H9 (cell line): ENCODE measurements around the gene STARD3. TPM values are rescaled to one million over a fixed set of nuclear protein-coding genes. Genes with fewer than 3 reads are reported as not detected.

Experiments used
- DNase-seq: peaks from one replicate; pipeline ENCODE4 v3.0.0-alpha.2; 2017
- H2AFZ ChIP-seq: one replicate; pipeline ENCODE4 v1.6.1; 2013; ENCODE audit warnings: mild to moderate bottlenecking, low read length, control low read depth, moderate library complexity
- H2AK5ac ChIP-seq: 2 replicates; pipeline ENCODE4 v1.6.1; 2013; ENCODE audit warnings: low read length, control low read depth, mixed read lengths; ENCODE audit not compliant: insufficient read length
- H2BK120ac ChIP-seq: one replicate; pipeline ENCODE4 v1.6.1; 2013; ENCODE audit warnings: low read depth, mild to moderate bottlenecking, low read length, control low read depth, inconsistent platforms; ENCODE audit not compliant: poor library complexity, severe bottlenecking
- H2BK12ac ChIP-seq: 2 replicates; pipeline ENCODE4 v1.6.1; 2013; ENCODE audit warnings: low read length, control low read depth, mixed read lengths, low read depth; ENCODE audit not compliant: insufficient read length
- H2BK15ac ChIP-seq: 2 replicates; pipeline ENCODE4 v1.6.1; 2013; ENCODE audit warnings: low read depth, low read length, control low read depth
- H2BK20ac ChIP-seq: one replicate; pipeline ENCODE4 v1.6.1; 2013; ENCODE audit warnings: low read depth, mild to moderate bottlenecking, low read length, control low read depth, inconsistent platforms; ENCODE audit not compliant: poor library complexity, severe bottlenecking
- H2BK5ac ChIP-seq: 2 replicates; pipeline ENCODE4 v1.6.1; 2013; ENCODE audit warnings: low read length, control low read depth, mixed read lengths; ENCODE audit not compliant: insufficient read length
- H3K14ac ChIP-seq: 2 replicates; pipeline ENCODE4 v1.6.1; 2013; ENCODE audit warnings: low read length, control low read depth; ENCODE audit not compliant: insufficient read depth
- H3K18ac ChIP-seq: 2 replicates; pipeline ENCODE4 v1.6.1; 2013; ENCODE audit warnings: low read depth, mild to moderate bottlenecking, mixed read lengths, low read length, control low read depth; ENCODE audit not compliant: insufficient read length
- H3K23ac ChIP-seq: 2 replicates; pipeline ENCODE4 v1.6.1; 2013; ENCODE audit warnings: low read length, control low read depth, mixed read lengths, low read depth; ENCODE audit not compliant: insufficient read length
- H3K23me2 ChIP-seq: 2 replicates; pipeline ENCODE4 v1.6.1; 2013; ENCODE audit warnings: low read depth, mild to moderate bottlenecking, mixed read lengths, low read length, control low read depth; ENCODE audit not compliant: insufficient read length, poor library complexity, severe bottlenecking
- H3K27ac ChIP-seq: 2 replicates; pipeline ENCODE4 v1.5.1; 2013; ENCODE audit warnings: low read length, control low read depth, mixed read lengths, low read depth; ENCODE audit not compliant: insufficient read length
- H3K27me3 ChIP-seq: 2 replicates; pipeline ENCODE4 v1.6.1; 2013; ENCODE audit warnings: low read length, control low read depth, inconsistent platforms; ENCODE audit not compliant: insufficient read depth
- H3K4ac ChIP-seq: 2 replicates; pipeline ENCODE4 v1.6.1; 2013; ENCODE audit warnings: low read depth, mild to moderate bottlenecking, control low read depth, inconsistent platforms, low read length, moderate library complexity
- H3K4me1 ChIP-seq: 2 replicates; pipeline ENCODE4 v1.6.1; 2013; ENCODE audit warnings: low read length, control low read depth, inconsistent platforms; ENCODE audit not compliant: insufficient read depth
- H3K4me2 ChIP-seq: 2 replicates; pipeline ENCODE4 v1.6.1; 2013; ENCODE audit warnings: low read length, control low read depth, mixed read lengths; ENCODE audit not compliant: insufficient read length, insufficient read depth
- H3K56ac ChIP-seq: 2 replicates; pipeline ENCODE4 v1.6.1; 2013; ENCODE audit warnings: low read depth, mild to moderate bottlenecking, mixed read lengths, low read length, control low read depth; ENCODE audit not compliant: insufficient read length
- H3K79me1 ChIP-seq: 2 replicates; pipeline ENCODE4 v1.6.1; 2013; ENCODE audit warnings: low read depth, mild to moderate bottlenecking, moderate library complexity, low read length, control low read depth, inconsistent platforms; ENCODE audit not compliant: insufficient read depth, poor library complexity, severe bottlenecking
- H3K79me2 ChIP-seq: 2 replicates; pipeline ENCODE4 v1.6.1; 2013; ENCODE audit warnings: low read length, control low read depth, inconsistent platforms; ENCODE audit not compliant: insufficient read depth
- H3K9ac ChIP-seq: 2 replicates; pipeline ENCODE4 v1.6.1; 2013; ENCODE audit warnings: low read length, control low read depth, mixed read lengths; ENCODE audit not compliant: insufficient read length; ENCODE audit errors: extremely low read depth
- H3K9me3 ChIP-seq: one replicate; pipeline ENCODE4 v1.6.1; 2013; ENCODE audit warnings: low read depth, low read length, inconsistent platforms; ENCODE audit not compliant: control insufficient read depth
- H3T11ph ChIP-seq: one replicate; pipeline ENCODE4 v1.6.1; 2013; ENCODE audit warnings: mild to moderate bottlenecking, low read length, control low read depth, inconsistent platforms
- H4K20me1 ChIP-seq: one replicate; pipeline ENCODE4 v1.6.1; 2013; ENCODE audit not compliant: control insufficient read depth, insufficient read length, insufficient read depth
- H4K5ac ChIP-seq: 2 replicates; pipeline ENCODE4 v1.6.1; 2013; ENCODE audit warnings: low read depth, mild to moderate bottlenecking, mixed read lengths, low read length, control low read depth; ENCODE audit not compliant: insufficient read length
- H4K8ac ChIP-seq: replicated peaks from 2 replicates; pipeline ENCODE4 v1.6.1; 2013; ENCODE audit warnings: low read length, control low read depth, mixed read lengths, low read depth; ENCODE audit not compliant: insufficient read length
- H4K91ac ChIP-seq: 2 replicates; pipeline ENCODE4 v1.6.1; 2013; ENCODE audit warnings: low read depth, mild to moderate bottlenecking, moderate library complexity, mixed read lengths, low read length, control low read depth; ENCODE audit not compliant: insufficient read length
- H3K27ac Mint-ChIP-seq, 3 experiments: 2 replicates in 2 of 3; 3 replicates in 1 of 3; pipeline ENCODE4 v1.8.0; 2020 to 2021; ENCODE audit warnings: mixed read lengths in 3 of 3, mild to moderate bottlenecking in 1 of 3, moderate library complexity in 1 of 3
- H3K27me3 Mint-ChIP-seq: 2 replicates; pipeline ENCODE4 v1.8.0; 2021; ENCODE audit warnings: low read depth, mild to moderate bottlenecking, moderate library complexity, mixed read lengths
- H3K36me3 Mint-ChIP-seq, 3 experiments: 2 replicates in 2 of 3; 3 replicates in 1 of 3; pipeline ENCODE4 v1.8.0; 2020 to 2021; ENCODE audit warnings: low read depth in 3 of 3, mixed read lengths in 3 of 3; ENCODE audit not compliant: insufficient read depth in 1 of 3
- H3K4me1 Mint-ChIP-seq, 2 experiments: 2 replicates each; pipeline ENCODE4 v1.8.0; 2020; ENCODE audit warnings: mixed read lengths in 2 of 2
- H3K4me3 Mint-ChIP-seq, 2 experiments: 2 replicates in 1 of 2; 3 replicates in 1 of 2; pipeline ENCODE4 v1.8.0; 2020 to 2021; ENCODE audit warnings: mild to moderate bottlenecking in 2 of 2, mixed read lengths in 2 of 2, moderate library complexity in 1 of 2
- H3K9me3 Mint-ChIP-seq, 2 experiments: 2 replicates in 1 of 2; 3 replicates in 1 of 2; pipeline ENCODE4 v1.8.0; 2020; ENCODE audit warnings: mild to moderate bottlenecking in 2 of 2, mixed read lengths in 2 of 2, moderate library complexity in 1 of 2
- CTCF ChIP-seq: fragments of 200-600 bp; sonication (generic); conservative IDR thresholded peaks from 3 replicates; pipeline ENCODE4 v1.8.0; 2021; ENCODE audit warnings: antibody characterized with exemption, mild to moderate bottlenecking
- WGBS: extraction: QIAGEN DNeasy Blood & Tissue Kit; methylation state at CpG from one replicate; pipeline ENCODE4 v1.1.7; 2013; ENCODE audit warnings: missing lambda C conversion rate, low lambda C conversion rate, mixed read lengths; ENCODE audit not compliant: insufficient read length; ENCODE audit errors: extremely low coverage; 5-methylcytosine and 5-hydroxymethylcytosine counted together
- total RNA-seq: library from RNA; stranded (reverse); gene quantifications from 2 replicates; pipeline ENCODE4 v1.2.1, GENCODE V29; 2021

The STARD3 gene
- total RNA-seq, 1 experiment from 2014 or later, result 51.3 TPM

GRCh38 chr17:39617100-39617445, 19.9 kb upstream of the STARD3 start:
- Histone ChIP-seq H3K79me1 (no peaks in the 10 kb centered on the region), H2AFZ (no peak overlapping the region), H3K18ac (no peak overlapping the region), H3K4me1 (no peaks in the 10 kb centered on the region), H3K79me2 (no peaks in the 10 kb centered on the region), H4K8ac (no peak overlapping the region), H2BK5ac (no peak overlapping the region), H2BK120ac (no peak overlapping the region), H3K56ac (no peak overlapping the region), H3K4ac (no peak overlapping the region), H3K9me3 (no peaks in the 10 kb centered on the region), H4K5ac (no peak overlapping the region), H2AK5ac (no peak overlapping the region), H2BK15ac (no peak overlapping the region), H3K9ac (no peak overlapping the region), H2BK12ac (no peak overlapping the region), H4K91ac (no peak overlapping the region), H3K14ac (no peak overlapping the region), H4K20me1 (no peaks in the 10 kb centered on the region), H3K27me3 (peaks cover 19% of the 10 kb centered on the region; the same call in 1 of the 2 replicates), H3T11ph (no peak overlapping the region), H3K27ac (no peak overlapping the region), H3K23ac (no peak overlapping the region), H3K4me2 (peak overlapping the region; percentile 75), H2BK20ac (no peak overlapping the region), H3K23me2 (peaks cover 2% of the 10 kb centered on the region)
- DNase-seq, result no peak
- no peak for TF ChIP-seq CTCF
- Mint-ChIP-seq H3K9me3 (no peaks in the 10 kb centered on the region), H3K4me1 (peaks cover 8 to 19% of the 10 kb centered on the region in 2 experiments), H3K4me3 (peak overlapping the region in 1 of 2 experiments; percentile 73; a peak in 4 of 5 replicates), H3K36me3 (no peaks in the 10 kb centered on the region), H3K27ac (no peak overlapping the region), H3K27me3 (peaks cover 97% of the 10 kb centered on the region)
- no CpG with 5 or more reads among the region's 3 CpGs for WGBS
